ENCODE results near the gene CLDN5. TPM values are rescaled to one million over a fixed set of nuclear protein-coding genes. Genes with fewer than 3 reads are reported as not detected.

The CLDN5 gene
- total RNA-seq, 4 donors from 2014 or later, result 66.3 to 362 (median 129) TPM

GRCh38 chr22:19478045-19478900 lies 45.9 kb downstream of the CLDN5 start:
- no peak for TF ChIP-seq CTCF (IDR thresholded peaks at IDR 0.05; ENCODE audit: low read depth)

DNA sequence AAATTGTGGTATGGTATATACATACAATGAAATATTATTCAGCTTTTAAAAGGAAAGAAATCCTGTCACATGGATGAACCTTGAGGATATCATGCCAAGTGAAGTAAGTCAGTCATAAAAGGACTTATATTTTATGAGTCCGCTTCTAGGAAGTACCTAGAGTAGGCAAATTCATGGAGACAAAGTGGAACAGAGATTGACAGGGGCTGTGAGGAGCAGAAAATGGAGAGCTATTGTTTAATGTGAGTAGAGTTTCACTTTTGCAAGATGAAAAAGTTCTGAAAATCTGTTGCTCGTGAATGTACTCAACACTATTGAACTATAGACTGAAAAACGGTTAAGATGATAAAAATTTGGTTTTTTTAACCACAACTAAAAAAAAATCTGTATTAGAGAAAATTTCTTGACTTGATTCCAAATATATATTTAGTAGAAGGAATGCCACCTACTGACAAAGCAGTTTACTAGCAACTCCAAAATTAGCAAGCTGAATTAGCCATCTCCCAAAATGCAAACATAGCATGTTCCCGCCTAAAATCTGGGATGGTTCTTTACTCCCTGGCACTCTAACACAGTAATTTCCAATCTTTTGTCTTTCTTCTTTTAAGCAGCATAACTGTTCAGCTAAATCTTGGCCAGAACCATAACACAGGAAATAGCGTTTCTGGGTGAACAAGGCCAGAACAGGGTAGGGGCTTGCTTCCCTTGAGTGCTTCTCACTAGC lies 46.7 kb downstream of the CLDN5 start:
- no peak for TF ChIP-seq CTCF (IDR thresholded peaks at IDR 0.05; ENCODE audit: low read depth)

- no peak for TF ChIP-seq CTCF (IDR thresholded peaks at IDR 0.05; ENCODE audit: low read depth)
Observed at GRCh38 chr22:19476023-19476422, 48.2 kb downstream of the CLDN5 start.

GRCh38 chr22:19473578-19473977 lies 50.6 kb downstream of the CLDN5 start:
- no peak for TF ChIP-seq CTCF (IDR thresholded peaks at IDR 0.05; ENCODE audit: low read depth)

Other genes starting within 250 kb of the CLDN5 start
- 10 to 100 TPM in 3 of 4 donors, 1 to 10 TPM in 1; 7.3 to 23.2 (median 16.5) TPM for gene CLTCL1, start 232.7 kb downstream of the CLDN5 start, total RNA-seq
- gene HIRA, start 92.7 kb downstream of the CLDN5 start, total RNA-seq, result 10 to 100 TPM; 14.8 to 23.0 (median 17.2) TPM
- 10 to 100 TPM; 21.8 to 28.8 (median 25.5) TPM for gene MRPL40, start 91.9 kb downstream of the CLDN5 start, total RNA-seq
- 10 to 100 TPM; 45.4 to 81.8 (median 62.3) TPM for gene C22orf39, start 76.7 kb downstream of the CLDN5 start, total RNA-seq
- 10 to 100 TPM; 33.9 to 43.6 (median 35.4) TPM for gene UFD1, start 45.2 kb downstream of the CLDN5 start, total RNA-seq
- under 1 TPM in 1 of 4 donors, not detected in 3; 0.34 TPM for gene CDC45, start 44.5 kb downstream of the CLDN5 start, total RNA-seq
- 1 to 10 TPM; 4.1 to 8.3 (median 5.9) TPM for gene SEPTIN5, start 190.1 kb upstream of the CLDN5 start, total RNA-seq
- gene GP1BB, start 199.1 kb upstream of the CLDN5 start, total RNA-seq, result 1 to 10 TPM in 2 of 4 donors, under 1 TPM in 1, not detected in 1; 0.34 to 2.8 (median 1.5) TPM
- 1 to 10 TPM in 2 of 4 donors, under 1 TPM in 2; 0.51 to 6.2 (median 1.8) TPM for gene TBX1, start 236.4 kb upstream of the CLDN5 start, total RNA-seq